Measurements from ENCODE around the gene PMEPA1. TPM values are rescaled to one million over a fixed set of nuclear protein-coding genes. Genes with fewer than 3 reads are reported as not detected.

Gene PMEPA1
- total RNA-seq, 1 donor from 2014 or later, result 61.3 TPM

GRCh38 chr20:57609842-57610167 lies 100.0 kb downstream of the PMEPA1 start:
- TF ChIP-seq CTCF (IDR thresholded peaks at IDR 0.05; ENCODE audit: unreplicated experiment), result no peak
- Mint-ChIP-seq H3K36me3 (ENCODE audit: low read depth, unreplicated experiment) (peaks cover 2% of the 10 kb centered on the region), H3K9me3 (ENCODE audit: unreplicated experiment) (no peaks in the 10 kb centered on the region), H3K4me1 (ENCODE audit: unreplicated experiment) (peaks cover 8% of the 10 kb centered on the region), H3K27me3 (ENCODE audit: unreplicated experiment) (peaks cover 5% of the 10 kb centered on the region), H3K27ac (ENCODE audit: unreplicated experiment) (no peak overlapping the region), H3K4me3 (ENCODE audit: unreplicated experiment) (no peak overlapping the region)
- DNase-seq (ENCODE audit: low spot score), result no peak

GRCh38 chr20:57609086-57609841 lies 100.6 kb downstream of the PMEPA1 start:
- H3K27ac Mint-ChIP-seq (ENCODE audit: unreplicated experiment), result no peak overlapping the region
- no peak overlapping the region for H3K4me3 Mint-ChIP-seq (ENCODE audit: unreplicated experiment)
- no peak for TF ChIP-seq CTCF (IDR thresholded peaks at IDR 0.05; ENCODE audit: unreplicated experiment)
- peaks cover 12% of the 10 kb centered on the region for H3K4me1 Mint-ChIP-seq (ENCODE audit: unreplicated experiment)
- H3K27me3 Mint-ChIP-seq (ENCODE audit: unreplicated experiment), result peaks cover 5% of the 10 kb centered on the region
- H3K36me3 Mint-ChIP-seq (ENCODE audit: low read depth, unreplicated experiment), result peaks cover 2% of the 10 kb centered on the region
- H3K9me3 Mint-ChIP-seq (ENCODE audit: unreplicated experiment), result no peaks in the 10 kb centered on the region
- no peak for DNase-seq (ENCODE audit: low spot score)

- no peak overlapping the region for H3K27ac Mint-ChIP-seq (ENCODE audit: unreplicated experiment)
- TF ChIP-seq CTCF (IDR thresholded peaks at IDR 0.05; ENCODE audit: unreplicated experiment), result no peak
- H3K27me3 Mint-ChIP-seq (ENCODE audit: unreplicated experiment), result peaks cover 5% of the 10 kb centered on the region
- peaks cover 12% of the 10 kb centered on the region for H3K4me1 Mint-ChIP-seq (ENCODE audit: unreplicated experiment)
- no peak for DNase-seq (ENCODE audit: low spot score)
- H3K36me3 Mint-ChIP-seq (ENCODE audit: low read depth, unreplicated experiment), result peaks cover 2% of the 10 kb centered on the region
- H3K9me3 Mint-ChIP-seq (ENCODE audit: unreplicated experiment), result no peaks in the 10 kb centered on the region
- no peak overlapping the region for H3K4me3 Mint-ChIP-seq (ENCODE audit: unreplicated experiment)
These were observed 101.3 kb downstream of the PMEPA1 start for GRCh38 chr20:57608516-57608915.

GRCh38 chr20:57605878-57606277 lies 103.9 kb downstream of the PMEPA1 start:
- Mint-ChIP-seq H3K9me3 (ENCODE audit: unreplicated experiment) (no peaks in the 10 kb centered on the region), H3K36me3 (ENCODE audit: low read depth, unreplicated experiment) (peaks cover 2% of the 10 kb centered on the region), H3K4me3 (ENCODE audit: unreplicated experiment) (no peak overlapping the region), H3K4me1 (ENCODE audit: unreplicated experiment) (peaks cover 12% of the 10 kb centered on the region), H3K27ac (ENCODE audit: unreplicated experiment) (no peak overlapping the region), H3K27me3 (ENCODE audit: unreplicated experiment) (peaks cover 6% of the 10 kb centered on the region)
- no peak for DNase-seq (ENCODE audit: low spot score)
- TF ChIP-seq CTCF (IDR thresholded peaks at IDR 0.05; ENCODE audit: unreplicated experiment), result no peak

GRCh38 chr20:57605045-57605444 lies 104.8 kb downstream of the PMEPA1 start:
- Mint-ChIP-seq H3K4me3 (ENCODE audit: unreplicated experiment) (no peak overlapping the region), H3K36me3 (ENCODE audit: low read depth, unreplicated experiment) (peaks cover 2% of the 10 kb centered on the region), H3K27me3 (ENCODE audit: unreplicated experiment) (peaks cover 4% of the 10 kb centered on the region), H3K4me1 (ENCODE audit: unreplicated experiment) (peaks cover 12% of the 10 kb centered on the region), H3K9me3 (ENCODE audit: unreplicated experiment) (no peaks in the 10 kb centered on the region), H3K27ac (ENCODE audit: unreplicated experiment) (no peak overlapping the region)
- DNase-seq (ENCODE audit: low spot score), result no peak
- TF ChIP-seq CTCF (IDR thresholded peaks at IDR 0.05; ENCODE audit: unreplicated experiment), result no peak
